ENCODE results near the gene C1orf35. TPM values are rescaled to one million over a fixed set of nuclear protein-coding genes. Genes with fewer than 3 reads are reported as not detected.

The C1orf35 gene
- polyA plus RNA-seq, 3 donors: 6.9 to 34.2 (median 10.6) TPM

GRCh38 chr1:228085287-228085951 lies 17.7 kb downstream of the C1orf35 start:
- peak overlapping the region; percentile 96 to 97 for H3K4me3 Mint-ChIP-seq
- peaks cover 75% of the 10 kb centered on the region for H4K20me1 ChIP-seq (ENCODE audit: insufficient read depth, low read length)
- 47% methylated on average over 5 of the region's 6 CpGs for WGBS (ENCODE audit: insufficient coverage)
- peaks cover 0 to 2% (median 0%) of the 10 kb centered on the region in 7 donors for H3K9me3 Mint-ChIP-seq
- H3K27ac ChIP-seq (ENCODE audit: low read depth in 1 of 2, low read length in 2 of 2): peak overlapping the region; percentile 67 to 94
- peaks cover 98% of the 10 kb centered on the region for H3K79me2 ChIP-seq (ENCODE audit: insufficient read depth, low read length)
- peaks cover 73% of the 10 kb centered on the region for H3K4me1 Mint-ChIP-seq
- H3K9me3 ChIP-seq (replicated peaks in 1 of 2; ENCODE audit: control insufficient read depth in 1 of 2, insufficient read depth in 1 of 2, low read length in 2 of 2): no peaks in the 10 kb centered on the region
- peaks cover 79 to 81% of the 10 kb centered on the region in 2 donors for H3K4me1 ChIP-seq (ENCODE audit: control insufficient read depth in 1 of 2, insufficient read depth in 2 of 2, low read length in 2 of 2)
- H2AFZ ChIP-seq (ENCODE audit: insufficient read depth, low read depth, low read length, poor library complexity, severe bottlenecking): no peak overlapping the region
- H3K27ac Mint-ChIP-seq: peak overlapping the region; percentile 96 to 99 (median 98)
- H3K4me3 ChIP-seq (replicated peaks in 1 of 3; ENCODE audit: low read depth in 2 of 3, low read length in 3 of 3): peak overlapping the region in 2 of 3 experiments; percentile 2 to 93
- DNase-seq: peak in 2 of 3 donors; percentile 66 to 91
- no peak for TF ChIP-seq CTCF (IDR thresholded peaks at IDR 0.05)
- H3K36me3 ChIP-seq (replicated peaks in 1 of 2; ENCODE audit: control insufficient read depth in 1 of 2, insufficient read depth in 2 of 2, low read length in 2 of 2): no peaks in the 10 kb centered on the region
- peaks cover 0 to 5% (median 1%) of the 10 kb centered on the region in 3 donors for H3K27me3 Mint-ChIP-seq (ENCODE audit: low read depth in 3 of 3)
- no peaks in the 10 kb centered on the region for H3K27me3 ChIP-seq (ENCODE audit: control insufficient read depth in 2 of 2, insufficient read depth in 2 of 2, low read length in 2 of 2)
- intact Hi-C loops (cut with micrococcal nuclease): loop anchor here in 1 of 2 donors (2.0 kb wide), 1 partner anchor 81 kb away; no protein-coding TSS in a partner anchor
- peaks cover 27% of the 10 kb centered on the region in 2 donors for H3K36me3 Mint-ChIP-seq
- peak overlapping the region; percentile 4 for H3K9ac ChIP-seq (ENCODE audit: insufficient read depth, low read length, poor library complexity, severe bottlenecking)
- peak overlapping the region; percentile 86 for H3K4me2 ChIP-seq (replicated peaks; ENCODE audit: extremely low read depth, low read length, poor library complexity, severe bottlenecking)

GRCh38 chr1:228084797-228085196 lies 18.3 kb downstream of the C1orf35 start:
- WGBS (ENCODE audit: insufficient coverage): 82% methylated on average over 3 of the region's 5 CpGs
- no peak for DNase-seq
- peak overlapping the region; percentile 86 for H3K4me2 ChIP-seq (replicated peaks; ENCODE audit: extremely low read depth, low read length, poor library complexity, severe bottlenecking)
- H2AFZ ChIP-seq (ENCODE audit: insufficient read depth, low read depth, low read length, poor library complexity, severe bottlenecking): no peak overlapping the region
- H3K4me3 Mint-ChIP-seq: peak overlapping the region; percentile 96 to 97
- intact Hi-C loops (cut with micrococcal nuclease): loop anchor here in 1 of 2 donors (2.0 kb wide), 1 partner anchor 82 kb away; no protein-coding TSS in a partner anchor
- peaks cover 67% of the 10 kb centered on the region for H3K4me1 Mint-ChIP-seq
- no peaks in the 10 kb centered on the region for H3K36me3 ChIP-seq (replicated peaks in 1 of 2; ENCODE audit: control insufficient read depth in 1 of 2, insufficient read depth in 2 of 2, low read length in 2 of 2)
- peaks cover 0 to 5% (median 1%) of the 10 kb centered on the region in 3 donors for H3K27me3 Mint-ChIP-seq (ENCODE audit: low read depth in 3 of 3)
- H3K9me3 Mint-ChIP-seq: peaks cover 0 to 2% (median 0%) of the 10 kb centered on the region in 7 donors
- no peaks in the 10 kb centered on the region for H3K27me3 ChIP-seq (ENCODE audit: control insufficient read depth in 2 of 2, insufficient read depth in 2 of 2, low read length in 2 of 2)
- peaks cover 21 to 26% of the 10 kb centered on the region in 2 donors for H3K36me3 Mint-ChIP-seq
- peaks cover 98% of the 10 kb centered on the region for H3K79me2 ChIP-seq (ENCODE audit: insufficient read depth, low read length)
- peak overlapping the region; percentile 96 to 99 (median 98) for H3K27ac Mint-ChIP-seq
- H4K20me1 ChIP-seq (ENCODE audit: insufficient read depth, low read length): peaks cover 69% of the 10 kb centered on the region
- H3K4me1 ChIP-seq (ENCODE audit: control insufficient read depth in 1 of 2, insufficient read depth in 2 of 2, low read length in 2 of 2): peaks cover 72 to 74% of the 10 kb centered on the region in 2 donors
- H3K4me3 ChIP-seq (replicated peaks in 1 of 3; ENCODE audit: low read depth in 2 of 3, low read length in 3 of 3): peak overlapping the region; percentile 0 to 93 (median 69)
- peak overlapping the region; percentile 4 for H3K9ac ChIP-seq (ENCODE audit: insufficient read depth, low read length, poor library complexity, severe bottlenecking)
- no peaks in the 10 kb centered on the region for H3K9me3 ChIP-seq (replicated peaks in 1 of 2; ENCODE audit: control insufficient read depth in 1 of 2, insufficient read depth in 1 of 2, low read length in 2 of 2)
- peak overlapping the region; percentile 67 to 94 for H3K27ac ChIP-seq (ENCODE audit: low read depth in 1 of 2, low read length in 2 of 2)
- TF ChIP-seq CTCF (IDR thresholded peaks at IDR 0.05): no peak

Data from CD14-positive monocyte (primary cell).